Lower leg skin (tissue), 3 donors: ENCODE data around the gene ZNF839.

Experiments
- CTCF ChIP-seq, 3 donors: fragments of 450-650 bp; IDR thresholded peaks; one replicate each; pipeline ENCODE4 v1.5.1; 2016; ENCODE audit warnings: antibody characterized with exemption in 3 of 3, mild to moderate bottlenecking in 3 of 3, moderate library complexity in 2 of 3
- POLR2A ChIP-seq, 2 donors: fragments of 450-650 bp; IDR thresholded peaks; one replicate each; pipeline ENCODE4 v1.6.1; 2016 to 2017; ENCODE audit warnings: antibody characterized with exemption in 2 of 2, mild to moderate bottlenecking in 1 of 2, moderate library complexity in 1 of 2

GRCh38 chr14:102303664-102304063 lies 15.9 kb upstream of the ZNF839 start:
- TF ChIP-seq CTCF (IDR thresholded peaks at IDR 0.05) (no peak), POLR2A (IDR thresholded peaks at IDR 0.05) (no peak)
